HPDE6-E6E7 (cell line): ENCODE results near the gene PRKCQ.
"Not testable (repeated sequence)": the region's sequence is repeated elsewhere in the genome, so short reads cannot be mapped to it uniquely, and the experiment has no call there.

Experiments
- DNase-seq: peaks from one replicate; pipeline ENCODE4 v3.0.0; 2011; ENCODE audit warnings: missing footprints; ENCODE audit errors: extremely low spot score

PRKCQ gene

GRCh38 chr10:6384847-6385246, 195.2 kb downstream of the PRKCQ start:
- DNase-seq = no peak

GRCh38 chr10:6384031-6384430, 196.0 kb downstream of the PRKCQ start:
- DNase-seq = no peak

GRCh38 chr10:6383096-6383812, 196.8 kb downstream of the PRKCQ start:
- no peak for DNase-seq

GRCh38 chr10:6382081-6382480, 198.0 kb downstream of the PRKCQ start:
- DNase-seq = no peak

GRCh38 chr10:6380478-6380877, 199.6 kb downstream of the PRKCQ start:
- DNase-seq = not testable (repeated sequence)

- no peak for DNase-seq
Observed at GRCh38 chr10:6379015-6379776, 200.9 kb downstream of the PRKCQ start.
